NOMO-1 treated with dmso at 0.1 percent for 144 hours (cell line): ENCODE measurements around the gene PAH.

Experiments used
- DNase-seq: peaks from one replicate; lab custom pipeline; 2025; ENCODE audit not compliant: unreplicated experiment; lab: John Stamatoyannopoulos, UW

PAH gene

DNA sequence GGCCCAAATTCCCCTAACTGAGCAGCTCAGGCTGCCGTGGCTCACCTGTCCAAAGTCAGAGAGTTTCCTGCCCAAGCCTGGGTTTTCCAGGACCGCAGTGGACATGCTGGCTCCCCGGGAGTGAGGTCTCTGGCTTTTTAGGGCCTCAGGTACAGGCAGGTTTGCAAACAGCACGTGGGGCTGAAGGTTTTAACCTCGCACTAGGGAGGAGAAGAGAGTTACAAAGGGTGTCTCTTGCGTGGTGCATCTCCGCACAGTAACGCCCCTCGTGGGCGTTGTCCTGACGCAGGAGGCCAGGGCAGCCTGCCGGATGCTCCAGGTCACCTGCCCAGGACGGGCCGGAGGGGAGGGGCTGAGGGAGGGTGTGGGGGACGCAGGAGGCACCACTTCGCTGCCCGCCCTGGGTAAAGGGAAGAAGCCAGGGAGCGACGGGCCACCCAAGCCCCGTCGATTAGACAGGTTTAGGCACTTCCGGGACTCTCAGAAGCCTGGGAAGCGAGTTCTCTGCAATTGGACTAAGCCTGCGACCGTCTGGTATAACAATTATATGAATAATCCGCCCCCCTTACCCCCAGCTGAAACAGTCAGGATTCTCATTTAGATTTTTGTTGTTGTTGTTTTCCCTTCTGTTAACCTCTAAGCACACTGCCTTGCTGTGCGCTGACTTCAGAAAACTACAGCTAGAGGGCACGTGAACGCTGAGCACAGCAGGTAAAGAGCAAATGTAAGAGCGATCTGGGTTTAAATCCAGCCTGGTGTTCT lies at the start of gene PAH:
Gene PAH (minus strand): TSS at position 219 of the 762 bp plus-strand sequence. CDS start 114 bp downstream, at position 105.
- no peak for DNase-seq

DNA sequence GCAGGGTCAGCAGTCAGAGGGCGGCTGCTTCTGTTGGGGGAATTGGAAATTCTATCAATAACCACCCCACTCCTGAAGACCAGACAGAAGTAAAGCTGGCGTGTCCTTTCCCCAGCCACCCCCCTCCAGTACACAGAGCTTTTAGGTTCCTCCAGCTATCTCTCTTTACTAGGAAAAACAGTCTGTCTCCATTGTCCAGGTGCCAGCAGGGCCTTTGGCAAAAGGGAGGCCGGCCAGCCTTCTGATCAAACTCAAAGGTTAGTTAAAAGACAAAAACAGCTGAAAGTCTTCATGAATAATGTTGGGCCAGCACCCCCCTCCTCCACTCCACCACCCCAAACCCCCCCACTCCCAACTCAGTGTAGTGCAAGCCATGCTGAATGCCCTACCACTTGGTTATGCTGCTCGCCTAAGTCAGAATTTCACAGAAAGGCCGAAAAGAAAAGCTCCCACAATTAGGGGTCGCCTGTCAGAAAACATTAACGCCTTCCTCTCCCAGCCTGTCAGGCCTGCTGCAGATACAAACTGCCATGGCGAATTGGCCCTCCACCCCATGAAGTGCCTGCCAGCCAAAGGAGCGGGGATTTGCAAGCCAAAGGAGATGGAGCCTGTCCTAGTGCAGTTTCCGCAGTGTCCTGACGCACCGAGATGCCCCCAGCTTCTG lies 49.3 kb upstream of the PAH start:
- no peak for DNase-seq

DNA sequence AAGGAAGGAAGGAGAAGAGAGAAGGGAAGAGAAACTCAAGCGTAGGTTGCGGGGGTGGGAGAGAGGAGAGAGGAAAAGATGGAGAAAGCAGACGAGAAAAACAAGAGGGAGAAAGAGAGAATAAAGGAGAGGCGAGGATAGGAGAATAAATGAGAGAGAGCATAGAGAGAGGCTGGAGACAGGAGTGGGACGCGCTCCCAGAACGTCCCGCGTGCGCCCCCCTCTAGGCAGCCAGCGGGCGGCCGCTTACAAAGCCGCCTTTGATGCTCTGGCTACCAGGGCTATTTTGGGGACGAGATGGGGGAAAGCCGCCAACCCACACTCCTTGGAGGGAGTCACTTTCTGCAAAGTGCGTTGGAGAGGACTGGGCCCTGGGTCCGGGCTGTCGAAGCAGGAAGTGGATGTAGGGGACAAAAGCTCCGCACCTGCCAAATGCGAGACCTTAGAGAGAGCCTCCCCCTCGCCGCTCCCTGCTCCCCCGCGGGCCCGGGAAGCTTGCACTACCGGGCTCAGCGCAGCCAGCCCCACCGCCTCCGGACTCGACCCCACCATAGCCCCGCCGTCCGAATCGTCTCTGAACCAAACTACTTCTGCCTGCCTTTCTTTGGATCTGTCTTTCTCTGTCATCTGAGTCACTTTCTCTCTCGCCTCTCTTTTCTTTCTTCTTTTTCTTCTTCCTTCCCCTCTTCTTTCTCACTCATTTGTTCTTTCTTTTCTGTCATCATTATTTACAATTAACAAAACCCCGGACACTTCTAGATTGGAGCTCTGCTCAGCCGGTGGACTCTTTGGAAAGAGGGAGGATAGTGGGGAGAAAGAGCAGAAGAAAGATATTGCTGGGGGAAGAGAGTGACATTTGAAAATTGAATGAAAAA lies 48.5 kb upstream of the PAH start:
- DNase-seq, result no peak

DNA sequence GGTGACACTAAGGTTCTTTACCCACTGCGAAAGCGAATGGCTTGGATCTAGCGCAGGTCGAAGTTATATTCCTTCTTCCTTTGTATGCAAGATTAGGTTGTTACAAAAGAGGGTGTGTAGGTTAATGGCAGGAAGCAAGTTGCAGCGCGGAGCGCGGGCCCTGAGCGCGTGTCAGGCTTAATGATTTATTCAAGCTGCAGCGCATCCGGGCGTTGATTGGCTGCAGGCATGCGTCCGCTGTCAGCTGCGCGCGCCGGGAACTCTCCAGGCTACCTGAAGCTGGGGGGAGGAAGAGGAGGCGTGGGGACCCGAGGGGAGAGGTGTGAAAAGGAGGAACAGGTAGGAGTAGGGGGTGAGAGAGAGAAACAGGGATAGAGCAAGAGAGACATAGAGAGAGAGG lies 47.8 kb upstream of the PAH start:
- no peak for DNase-seq

DNA sequence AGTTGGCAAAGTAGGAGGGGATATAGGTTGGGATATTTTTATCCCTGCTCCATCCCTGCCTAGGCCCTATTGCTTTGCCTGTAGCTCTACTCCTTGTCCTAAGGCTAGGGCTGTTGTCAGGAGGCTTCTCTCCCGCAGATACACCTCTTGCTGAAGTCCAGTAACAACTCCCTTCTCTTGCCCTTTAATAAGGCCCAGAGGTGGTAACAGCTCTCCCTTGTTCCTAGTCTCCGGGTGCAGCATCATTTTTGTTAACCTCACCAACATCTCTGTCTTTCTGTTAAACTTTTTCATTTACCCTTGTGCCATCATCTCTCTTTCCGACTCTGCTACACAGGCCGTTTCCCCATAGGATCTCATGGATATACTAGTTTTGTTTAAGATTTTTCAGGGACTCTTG lies 46.8 kb upstream of the PAH start:
- DNase-seq, result no peak

DNA sequence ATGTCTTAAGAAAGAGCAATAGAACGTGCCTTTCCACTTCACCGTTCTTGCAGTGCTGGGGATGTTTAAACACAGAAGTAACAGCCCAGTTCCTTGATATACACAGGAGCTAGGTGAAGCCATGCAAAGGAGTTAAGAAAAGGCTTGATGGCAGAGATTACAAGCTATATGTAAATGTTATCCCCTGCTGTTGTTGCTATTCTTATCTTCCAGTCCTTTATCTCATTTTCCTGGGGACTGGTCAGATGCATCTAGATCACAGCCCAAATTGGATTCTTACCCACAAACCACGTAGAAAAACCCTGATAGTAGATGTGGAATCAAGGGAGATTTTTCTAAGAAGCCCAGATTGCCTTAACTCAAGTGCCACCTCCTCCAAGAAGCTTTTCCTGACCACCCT lies 45.9 kb upstream of the PAH start:
- DNase-seq, result no peak

DNA sequence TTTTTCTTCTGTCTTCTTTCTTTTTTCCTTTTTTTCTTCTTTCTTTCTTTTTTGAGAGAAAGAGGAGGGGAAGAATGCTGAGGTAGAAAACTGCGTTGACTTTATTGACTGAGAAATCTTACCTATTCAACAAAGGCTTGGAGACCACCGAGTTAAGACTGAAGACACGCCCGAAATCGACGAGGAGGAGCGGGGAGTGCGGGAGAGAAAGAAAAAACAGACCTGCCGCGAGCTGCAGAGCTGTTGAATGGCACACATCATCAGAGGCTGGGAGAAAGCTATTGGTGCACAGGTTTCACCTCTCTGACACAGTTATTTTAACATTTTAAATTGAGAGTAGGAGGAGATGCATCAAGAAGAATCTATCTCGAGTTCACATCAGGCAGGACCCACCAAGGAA lies 45.5 kb upstream of the PAH start:
- DNase-seq, result no peak

DNA sequence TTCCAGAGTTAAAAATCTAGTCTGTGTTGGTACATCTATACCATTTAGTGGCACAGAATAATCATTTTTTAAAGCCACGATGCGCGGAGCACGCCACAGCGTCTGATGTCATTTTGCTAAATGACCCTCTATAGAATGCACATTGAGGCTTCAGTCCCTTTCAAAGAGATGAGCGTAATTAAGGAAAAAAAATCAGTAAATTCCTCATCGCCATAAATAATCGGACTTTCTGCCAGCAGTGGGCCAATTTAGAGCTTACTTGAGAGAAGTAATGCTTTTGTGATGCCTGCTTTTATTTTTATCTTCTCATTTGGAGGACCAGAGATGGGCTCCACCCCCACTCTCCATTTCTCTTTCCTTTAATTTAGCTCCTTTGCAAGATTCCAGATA lies 44.4 kb upstream of the PAH start:
- DNase-seq, result no peak

DNA sequence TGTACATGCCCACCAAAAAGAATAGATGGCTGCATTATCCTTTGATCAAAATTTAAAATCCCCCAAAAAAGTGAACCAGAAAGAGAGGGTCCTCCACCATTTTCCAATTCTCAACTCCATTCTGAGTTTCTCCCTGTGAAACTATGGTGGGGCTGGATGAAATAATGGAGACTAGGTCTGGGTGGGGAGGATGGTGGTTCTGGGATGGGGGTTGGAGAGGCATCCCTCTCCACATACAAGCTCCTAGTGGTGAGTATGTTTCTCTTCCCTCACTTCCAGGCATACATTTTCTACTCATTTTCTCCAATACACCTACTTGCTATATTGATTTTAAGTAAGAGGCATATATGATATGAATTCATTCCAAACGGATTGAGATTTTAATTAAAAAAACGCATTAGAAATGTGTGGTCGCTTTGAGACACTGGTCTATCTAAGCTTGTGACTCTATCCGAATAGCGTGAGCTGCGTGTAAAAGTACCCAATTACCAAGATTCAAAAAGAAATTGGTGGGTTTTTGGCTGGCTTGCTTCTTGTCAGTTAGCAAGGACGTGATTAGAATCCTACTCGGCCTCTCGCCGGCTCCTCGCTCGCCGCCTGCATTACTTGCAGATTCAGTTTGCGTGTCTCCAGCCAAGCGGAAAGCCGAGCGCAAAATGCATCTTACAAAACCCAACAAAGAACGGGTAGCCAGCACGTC lies 43.9 kb upstream of the PAH start:
- DNase-seq, result no peak

DNA sequence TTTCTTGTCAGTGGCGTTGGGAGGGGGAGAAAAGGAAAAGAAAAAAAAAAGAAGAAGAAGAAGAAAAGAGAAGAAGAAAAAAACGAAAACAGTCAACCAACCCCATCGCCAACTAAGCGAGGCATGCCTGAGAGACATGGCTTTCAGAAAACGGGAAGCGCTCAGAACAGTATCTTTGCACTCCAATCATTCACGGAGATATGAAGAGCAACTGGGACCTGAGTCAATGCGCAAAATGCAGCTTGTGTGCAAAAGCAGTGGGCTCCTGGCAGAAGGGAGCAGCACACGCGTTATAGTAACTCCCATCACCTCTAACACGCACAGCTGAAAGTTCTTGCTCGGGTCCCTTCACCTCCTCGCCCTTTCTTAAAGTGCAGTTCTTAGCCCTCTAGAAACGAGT lies 42.3 kb upstream of the PAH start:
- no peak for DNase-seq

DNA sequence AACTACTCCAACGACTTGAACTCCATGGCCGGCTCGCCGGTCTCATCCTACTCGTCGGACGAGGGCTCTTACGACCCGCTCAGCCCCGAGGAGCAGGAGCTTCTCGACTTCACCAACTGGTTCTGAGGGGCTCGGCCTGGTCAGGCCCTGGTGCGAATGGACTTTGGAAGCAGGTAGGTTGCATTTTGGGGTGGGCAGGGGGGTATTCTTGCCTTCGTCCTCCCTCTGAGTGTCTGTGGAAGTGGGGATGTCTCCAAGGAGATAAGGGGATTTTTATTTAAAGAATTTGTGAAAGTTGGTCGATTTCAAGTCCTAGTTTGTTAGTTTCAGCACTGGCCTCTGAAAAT lies 41.8 kb upstream of the PAH start:
- no peak for DNase-seq

DNA sequence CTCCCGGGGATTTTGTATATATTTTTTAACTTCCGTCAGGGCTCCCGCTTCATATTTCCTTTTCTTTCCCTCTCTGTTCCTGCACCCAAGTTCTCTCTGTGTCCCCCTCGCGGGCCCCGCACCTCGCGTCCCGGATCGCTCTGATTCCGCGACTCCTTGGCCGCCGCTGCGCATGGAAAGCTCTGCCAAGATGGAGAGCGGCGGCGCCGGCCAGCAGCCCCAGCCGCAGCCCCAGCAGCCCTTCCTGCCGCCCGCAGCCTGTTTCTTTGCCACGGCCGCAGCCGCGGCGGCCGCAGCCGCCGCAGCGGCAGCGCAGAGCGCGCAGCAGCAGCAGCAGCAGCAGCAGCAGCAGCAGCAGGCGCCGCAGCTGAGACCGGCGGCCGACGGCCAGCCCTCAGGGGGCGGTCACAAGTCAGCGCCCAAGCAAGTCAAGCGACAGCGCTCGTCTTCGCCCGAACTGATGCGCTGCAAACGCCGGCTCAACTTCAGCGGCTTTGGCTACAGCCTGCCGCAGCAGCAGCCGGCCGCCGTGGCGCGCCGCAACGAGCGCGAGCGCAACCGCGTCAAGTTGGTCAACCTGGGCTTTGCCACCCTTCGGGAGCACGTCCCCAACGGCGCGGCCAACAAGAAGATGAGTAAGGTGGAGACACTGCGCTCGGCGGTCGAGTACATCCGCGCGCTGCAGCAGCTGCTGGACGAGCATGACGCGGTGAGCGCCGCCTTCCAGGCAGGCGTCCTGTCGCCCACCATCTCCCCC lies 41.2 kb upstream of the PAH start:
- no peak for DNase-seq

DNA sequence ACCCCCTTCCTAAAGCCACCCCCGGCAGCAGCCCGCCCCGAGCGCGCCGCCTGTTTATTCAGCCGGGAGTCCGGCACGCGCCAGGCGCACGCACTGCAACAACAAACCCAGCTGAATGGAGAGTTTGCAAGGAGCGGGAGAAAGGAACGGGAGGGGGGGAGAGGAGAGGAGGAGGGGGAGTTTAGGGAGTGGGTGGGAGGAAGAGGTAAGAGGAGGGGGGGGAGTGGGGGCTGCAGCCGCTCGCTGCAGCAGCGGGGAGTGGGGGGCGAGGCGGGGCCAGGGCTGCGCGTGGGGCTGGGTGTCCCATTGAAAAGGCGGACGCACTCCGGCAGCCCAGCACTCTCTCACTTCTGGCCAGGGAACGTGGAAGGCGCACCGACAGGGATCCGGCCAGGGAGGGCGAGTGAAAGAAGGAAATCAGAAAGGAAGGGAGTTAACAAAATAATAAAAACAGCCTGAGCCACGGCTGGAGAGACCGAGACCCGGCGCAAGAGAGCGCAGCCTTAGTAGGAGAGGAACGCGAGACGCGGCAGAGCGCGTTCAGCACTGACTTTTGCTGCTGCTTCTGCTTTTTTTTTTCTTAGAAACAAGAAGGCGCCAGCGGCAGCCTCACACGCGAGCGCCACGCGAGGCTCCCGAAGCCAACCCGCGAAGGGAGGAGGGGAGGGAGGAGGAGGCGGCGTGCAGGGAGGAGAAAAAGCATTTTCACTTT lies 40.5 kb upstream of the PAH start, which contains the start of gene ASCL1:
Gene ASCL1 (plus strand): TSS at position 336 of the 712 bp plus-strand sequence. CDS start 571 bp downstream, outside the sequence.
- DNase-seq, result no peak

DNA sequence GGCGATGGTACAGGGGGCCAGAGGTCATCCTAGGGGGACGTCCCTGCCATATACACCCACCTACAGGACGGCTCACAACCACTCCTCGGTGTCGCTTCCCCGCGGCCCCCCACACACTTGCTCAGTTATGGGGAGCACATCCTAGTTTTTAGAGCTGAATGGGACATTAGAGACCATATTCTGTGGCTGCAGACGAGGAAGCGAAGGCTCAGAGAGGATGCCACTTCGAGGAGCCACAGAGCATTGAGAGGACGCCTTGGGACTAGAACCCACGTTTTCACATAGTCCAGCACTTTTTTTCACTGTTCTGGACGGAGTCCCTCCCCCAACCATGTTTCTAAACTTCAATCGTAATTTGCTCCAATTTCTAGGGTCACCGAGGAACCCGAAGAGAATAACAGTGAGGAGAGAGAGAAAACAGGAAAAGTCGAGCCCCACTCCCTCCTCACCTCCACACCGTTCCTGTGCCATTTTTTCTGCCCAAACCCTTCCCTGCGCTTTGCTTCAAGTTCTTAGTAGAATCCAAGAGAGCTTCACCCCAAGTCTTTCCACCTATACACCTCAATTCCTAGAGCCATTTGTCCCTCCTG lies 39.8 kb upstream of the PAH start:
- no peak for DNase-seq

DNA sequence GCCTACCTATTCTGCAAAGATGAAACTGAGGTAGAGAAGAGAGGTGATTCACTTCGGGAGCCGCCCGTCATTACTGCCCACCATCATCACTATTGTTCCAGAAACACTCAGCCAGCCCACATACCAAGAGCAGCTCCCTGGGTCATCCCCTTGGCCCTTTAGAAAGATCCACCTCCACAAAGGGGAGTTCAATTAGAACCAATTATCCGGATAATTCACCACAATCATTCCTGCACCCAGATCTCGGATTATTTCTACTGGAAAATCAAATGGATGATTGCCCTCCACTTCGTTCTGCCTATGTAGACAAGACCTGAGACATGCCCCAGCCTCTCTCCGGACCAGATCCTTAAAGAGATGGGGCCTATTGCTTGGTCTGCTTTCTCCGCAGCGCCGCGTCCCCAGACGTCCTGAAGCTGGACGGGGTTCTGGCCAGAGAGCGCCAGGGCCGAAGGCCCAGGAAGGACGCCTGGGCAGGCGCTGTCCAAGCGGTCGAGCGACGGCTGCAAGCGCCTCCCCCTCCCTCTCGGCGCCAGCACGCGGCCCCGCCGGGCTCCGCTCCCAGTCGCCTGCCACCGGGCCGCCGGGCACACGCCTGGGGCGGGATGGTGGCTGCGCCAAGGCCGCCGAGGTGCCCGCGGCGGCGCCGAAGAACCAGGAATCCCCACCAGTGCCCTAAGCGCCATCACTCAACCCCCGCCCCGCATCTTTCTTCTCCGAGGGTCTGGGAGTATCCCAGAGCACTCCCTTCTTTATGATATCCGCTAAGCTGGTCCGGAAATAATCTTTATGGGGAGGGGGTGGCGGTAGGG lies 39.1 kb upstream of the PAH start:
- no peak for DNase-seq

DNA sequence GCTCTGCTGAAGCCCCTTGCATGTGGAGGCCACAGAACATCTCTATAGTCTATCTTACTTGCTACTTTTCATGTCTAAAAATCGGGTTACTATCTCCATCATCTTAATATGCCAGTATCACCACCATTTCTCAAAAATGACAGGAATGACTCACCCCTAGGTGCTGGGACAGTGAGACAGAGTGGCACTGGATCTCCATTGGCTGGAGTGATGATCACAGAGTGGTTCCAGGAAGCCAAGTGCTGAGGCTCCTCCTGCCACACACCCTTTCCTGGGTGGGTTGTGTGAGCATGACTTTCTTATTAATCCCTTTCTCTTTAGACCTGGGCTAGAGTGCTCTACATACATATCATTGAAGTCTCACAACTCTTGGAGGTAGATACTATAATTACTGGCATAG lies 37.1 kb upstream of the PAH start:
- DNase-seq, result no peak

DNA sequence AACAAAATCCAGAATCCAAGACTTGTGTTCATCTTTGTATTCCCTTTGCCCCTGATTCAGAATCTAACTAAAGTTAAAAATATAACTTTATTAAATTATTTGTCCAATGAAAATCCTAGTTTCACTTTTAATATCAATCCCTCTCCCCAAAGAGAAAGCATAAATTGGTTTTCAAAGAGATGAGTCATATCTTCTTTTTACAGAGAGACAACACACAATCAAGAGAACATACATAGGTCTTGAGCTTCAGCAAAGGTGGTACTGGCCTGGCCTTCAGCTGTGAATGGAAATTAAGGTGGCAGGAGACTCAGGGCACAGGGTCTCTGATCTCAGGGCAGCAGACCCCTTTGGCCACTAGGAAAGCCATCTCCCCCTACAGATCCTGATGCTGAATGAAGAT lies 36.2 kb upstream of the PAH start:
- no peak for DNase-seq

DNA sequence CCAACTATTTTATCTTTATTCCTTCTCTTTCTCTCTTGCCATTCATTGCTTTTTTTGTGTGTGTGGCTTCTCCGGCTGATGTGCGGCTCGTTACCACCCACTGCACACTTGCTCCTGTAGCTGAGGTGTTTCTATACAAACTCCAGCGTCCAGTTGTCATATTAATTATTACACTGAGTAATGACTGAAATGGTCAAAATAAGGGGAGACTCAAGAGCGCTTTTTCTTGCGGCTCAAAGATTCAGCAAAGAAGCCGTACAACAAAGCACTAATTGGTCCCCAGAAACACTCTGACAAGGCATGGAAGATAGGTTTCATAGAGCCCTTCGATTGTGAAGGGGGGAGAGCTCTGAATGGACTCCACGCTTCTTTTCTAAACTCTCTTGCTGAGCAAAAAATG lies 34.8 kb upstream of the PAH start:
- no peak for DNase-seq
